ENCODE data around the gene TIMP3.

GRCh38 chr22:32806296-32806695 is 4.8 kb downstream of the TIMP3 start:
- TF ChIP-seq CTCF (IDR thresholded peaks at IDR 0.05) = no peak
- TF ChIP-seq POLR2A (IDR thresholded peaks at IDR 0.05) = no peak

Data from breast epithelium (tissue), 3 donors.